ENCODE data around the gene CDRT4. TPM values are rescaled to one million over a fixed set of nuclear protein-coding genes. Genes with fewer than 3 reads are reported as not detected.

Gene CDRT4
- total and polyA plus RNA-seq, 2 experiments from 2014 or later = 6.5 to 13.0 TPM

- Mint-ChIP-seq H3K27me3 (ENCODE audit: insufficient read depth, low read depth, poor library complexity) (peaks cover 4% of the 10 kb centered on the region), H3K4me3 (no peak overlapping the region), H3K27ac (no peak overlapping the region), H3K4me1 (peaks cover 3% of the 10 kb centered on the region; the same call in 2 of the 3 replicates), H3K9me3 (no peaks in the 10 kb centered on the region), H3K36me3 (ENCODE audit: low read depth) (peaks cover 24% of the 10 kb centered on the region; the same call in 2 of the 3 replicates)
- H4K20me1 ChIP-seq (replicated peaks; ENCODE audit: insufficient read depth) = no peaks in the 10 kb centered on the region
- H3F3A ChIP-seq (replicated peaks; ENCODE audit: low read depth) = 0 out of 2 replicates have a peak, but pooled peaks cover 4% of the 10 kb centered on the region
- no peaks in the 10 kb centered on the region for H3K27me3 ChIP-seq (ENCODE audit: insufficient read depth)
- ATAC-seq (no peak), DNase-seq (ENCODE audit: low spot score) (no peak)
- no peaks in the 10 kb centered on the region for H3K4me1 ChIP-seq (ENCODE audit: insufficient read depth)
- no peak overlapping the region for H3K4me2 ChIP-seq
- no peak overlapping the region for H2AFZ ChIP-seq
- no peak overlapping the region for H3K4me3 ChIP-seq
- no peaks in the 10 kb centered on the region for H3K79me2 ChIP-seq (replicated peaks; ENCODE audit: insufficient read depth)
- no peaks in the 10 kb centered on the region for H3K36me3 ChIP-seq (ENCODE audit: insufficient read depth)
- 0 out of 2 replicates have a peak, but pooled peaks cover 7% of the 10 kb centered on the region for H3K9me2 ChIP-seq (ENCODE audit: insufficient read depth)
- no peak for TF ChIP-seq NANOG (IDR thresholded peaks at IDR 0.05; ENCODE audit: borderline replicate concordance)
- TF ChIP-seq JUNB (IDR thresholded peaks at IDR 0.05; ENCODE audit: unreplicated experiment) = no peak
- TF ChIP-seq CTCF (conservative IDR thresholded peaks at IDR 0.05; ENCODE audit: low read depth in 2 of 2) = no peak
- no peak for TF ChIP-seq ZNF462 (CRISPR knock-in tag; IDR thresholded peaks at IDR 0.05)
- no peak for TF ChIP-seq ZNF114 (CRISPR knock-in tag; IDR thresholded peaks at IDR 0.05)
- TF ChIP-seq POLR2AphosphoS5 (IDR thresholded peaks at IDR 0.05; ENCODE audit: low read depth) = no peak
- no peak for TF ChIP-seq EZH2 (IDR thresholded peaks at IDR 0.05; ENCODE audit: low read depth, unreplicated experiment)
- no peak for TF ChIP-seq EZH2phosphoT487 (IDR thresholded peaks at IDR 0.05; ENCODE audit: unreplicated experiment)
- TF ChIP-seq REST (IDR thresholded peaks at IDR 0.05; ENCODE audit: unreplicated experiment) = no peak
- no peak for TF ChIP-seq ZNF331 (CRISPR knock-in tag; IDR thresholded peaks at IDR 0.05; ENCODE audit: low read depth)
- no peak for TF ChIP-seq ETS1 (IDR thresholded peaks at IDR 0.05)
- no peak for TF ChIP-seq CREB1 (CRISPR knock-in tag; IDR thresholded peaks at IDR 0.05; ENCODE audit: low read depth)
- no peak for TF ChIP-seq STAT1 (IDR thresholded peaks at IDR 0.05; ENCODE audit: unreplicated experiment)
- H3K27ac ChIP-seq (ENCODE audit: low read depth) = no peak overlapping the region
These were observed 3.0 kb downstream of the CDRT4 start for GRCh38 chr17:15464231-15464985.

Measured in GM23338 (cell line).